Measurements from ENCODE around the gene UBQLN1.

DNA sequence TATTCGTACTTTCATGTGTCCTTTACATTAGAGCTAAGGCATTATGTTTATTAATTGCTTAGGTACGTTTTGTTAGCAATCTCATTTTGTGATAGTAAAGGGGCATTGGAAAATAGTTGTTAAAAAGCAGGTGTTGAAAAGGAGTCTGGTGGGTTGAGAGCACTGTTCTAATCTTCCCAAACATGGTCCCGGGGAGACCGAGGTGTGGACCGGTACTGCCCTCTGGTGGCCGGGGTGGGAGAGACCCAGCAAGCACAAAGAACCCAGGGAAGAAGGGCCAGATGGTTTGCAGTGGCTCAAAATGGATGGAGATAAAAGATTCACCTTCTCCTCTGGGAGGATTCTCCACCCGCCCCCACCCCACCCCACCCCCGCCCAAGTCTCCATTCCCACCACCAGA lies 58.7 kb downstream of the UBQLN1 start:
- TF ChIP-seq TAF1 (IDR thresholded peaks at IDR 0.05; ENCODE audit: low read depth) = no peak
- TF ChIP-seq, protein P1, sequence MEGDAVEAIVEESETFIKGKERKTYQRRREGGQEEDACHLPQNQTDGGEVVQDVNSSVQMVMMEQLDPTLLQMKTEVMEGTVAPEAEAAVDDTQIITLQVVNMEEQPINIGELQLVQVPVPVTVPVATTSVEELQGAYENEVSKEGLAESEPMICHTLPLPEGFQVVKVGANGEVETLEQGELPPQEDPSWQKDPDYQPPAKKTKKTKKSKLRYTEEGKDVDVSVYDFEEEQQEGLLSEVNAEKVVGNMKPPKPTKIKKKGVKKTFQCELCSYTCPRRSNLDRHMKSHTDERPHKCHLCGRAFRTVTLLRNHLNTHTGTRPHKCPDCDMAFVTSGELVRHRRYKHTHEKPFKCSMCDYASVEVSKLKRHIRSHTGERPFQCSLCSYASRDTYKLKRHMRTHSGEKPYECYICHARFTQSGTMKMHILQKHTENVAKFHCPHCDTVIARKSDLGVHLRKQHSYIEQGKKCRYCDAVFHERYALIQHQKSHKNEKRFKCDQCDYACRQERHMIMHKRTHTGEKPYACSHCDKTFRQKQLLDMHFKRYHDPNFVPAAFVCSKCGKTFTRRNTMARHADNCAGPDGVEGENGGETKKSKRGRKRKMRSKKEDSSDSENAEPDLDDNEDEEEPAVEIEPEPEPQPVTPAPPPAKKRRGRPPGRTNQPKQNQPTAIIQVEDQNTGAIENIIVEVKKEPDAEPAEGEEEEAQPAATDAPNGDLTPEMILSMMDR (IDR thresholded peaks at IDR 0.05; ENCODE audit: poor library complexity, severe bottlenecking) = peak; percentile 24
- TF ChIP-seq EZH2 (IDR thresholded peaks at IDR 0.05; ENCODE audit: borderline replicate concordance, insufficient read depth, low read length, poor library complexity, severe bottlenecking) = no peak
